A673 (cell line): ENCODE measurements around the gene ARMH3. TPM values are rescaled to one million over a fixed set of nuclear protein-coding genes. Genes with fewer than 3 reads are reported as not detected.

Source experiments
- BruUV-seq: library from RNA; stranded (reverse); fragments of 400-500 nt; replicated peaks from 2 replicates; lab custom pipeline; 2021; lab: Mats Ljungman, UMichigan
- CTCF ChIA-PET: fragments of 300-600 bp; sonication (Branson Sonifier 250); formaldehyde crosslinking; loops from one replicate; lab custom pipeline; 2022; ENCODE audit warnings: antibody characterized with exemption; lab: Charles Lee
- POLR2A ChIA-PET: fragments of 300-600 bp; sonication (Branson Sonifier 250); formaldehyde crosslinking; loops from one replicate; lab custom pipeline; 2022; ENCODE audit warnings: antibody characterized with exemption; ENCODE audit not compliant: low non-redundant PET; lab: Charles Lee
- DNase-seq: peaks from one replicate; pipeline ENCODE4 v3.0.0-alpha.2; 2015; ENCODE audit warnings: low spot score
- H3K27ac ChIP-seq: fragments of 200-600 bp; sonication (generic); 2 replicates; pipeline ENCODE4 v1.5.1; 2016; ENCODE audit warnings: mixed run types, low read depth, mild to moderate bottlenecking, mixed read lengths, antibody characterized with exemption, low read length; ENCODE audit not compliant: poor library complexity, severe bottlenecking
- H3K27me3 ChIP-seq: fragments of 200-600 bp; sonication (generic); replicated peaks from 2 replicates; pipeline ENCODE4 v1.6.1; 2017; ENCODE audit warnings: mixed run types, low read depth, mild to moderate bottlenecking, mixed read lengths, antibody characterized with exemption, low read length; ENCODE audit not compliant: insufficient read depth, poor library complexity
- H3K36me3 ChIP-seq: fragments of 200-600 bp; sonication (generic); 2 replicates; pipeline ENCODE4 v1.6.1; 2016; ENCODE audit warnings: mixed run types, mild to moderate bottlenecking, mixed read lengths, antibody characterized with exemption, low read length; ENCODE audit not compliant: insufficient read depth, poor library complexity, severe bottlenecking
- H3K4me1 ChIP-seq: fragments of 200-600 bp; sonication (generic); 2 replicates; pipeline ENCODE4 v1.6.1; 2017; ENCODE audit warnings: mixed run types, mild to moderate bottlenecking, mixed read lengths, antibody characterized with exemption, low read length; ENCODE audit not compliant: insufficient read depth, poor library complexity, severe bottlenecking
- H3K4me3 ChIP-seq: fragments of 200-600 bp; sonication (generic); 2 replicates; pipeline ENCODE4 v1.5.1; 2016; ENCODE audit warnings: low read depth, mixed run types, mild to moderate bottlenecking, mixed read lengths, low read length; ENCODE audit not compliant: poor library complexity, severe bottlenecking
- H3K9me3 ChIP-seq: fragments of 200-600 bp; sonication (generic); 2 replicates; pipeline ENCODE4 v1.6.1; 2016; ENCODE audit warnings: mixed run types, low read depth, mild to moderate bottlenecking, mixed read lengths, antibody characterized with exemption, low read length; ENCODE audit not compliant: poor library complexity, severe bottlenecking
- EZH2 ChIP-seq: fragments of 200-600 bp; sonication (generic); IDR thresholded peaks from 2 replicates; pipeline ENCODE4 v1.6.1; 2017; ENCODE audit warnings: borderline replicate concordance, low read depth, mild to moderate bottlenecking, mixed read lengths, antibody characterized with exemption, low read length; ENCODE audit not compliant: poor library complexity, severe bottlenecking
- intact Hi-C: fragments of 100-400 bp; cut with micrococcal nuclease; formaldehyde crosslinking; loops from one replicate; pipeline ENCODE4 v1.10.0; 2022; ENCODE audit not compliant: unreplicated experiment
- total RNA-seq: library from RNA; stranded (reverse); gene quantifications from 2 replicates; pipeline ENCODE4 v1.2.3, GENCODE V29; 2021
- TF ChIP-seq, protein P1 (sequence below): fragments of 300-800, 200-600 bp; sonication (generic); conservative IDR thresholded peaks from 2 replicates; pipeline ENCODE4 v1.5.1; 2017; ENCODE audit warnings: low read depth, mild to moderate bottlenecking, antibody characterized with exemption, low read length, moderate library complexity, mixed read lengths

The ARMH3 gene
- total RNA-seq, 1 experiment from 2014 or later = 17.8 TPM

DNA sequence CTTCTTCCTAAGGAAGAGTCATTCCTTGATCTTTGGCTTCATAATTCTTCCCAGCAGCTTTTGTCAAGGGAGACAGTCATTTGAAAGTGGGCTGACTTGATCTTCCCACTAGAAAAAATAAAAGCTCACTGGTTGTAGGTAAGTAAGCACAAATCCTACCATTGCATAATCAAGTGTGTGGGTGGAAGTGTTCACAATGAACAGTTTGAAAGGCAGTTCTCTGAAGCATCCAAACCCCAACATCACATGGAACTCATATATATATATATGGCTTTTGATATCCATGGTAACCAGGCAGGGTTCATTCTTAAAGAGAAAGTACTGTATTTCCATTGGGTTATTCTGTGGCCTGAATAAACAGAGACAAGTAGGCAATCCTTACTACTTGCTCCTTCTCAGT lies 51.6 kb downstream of the ARMH3 start:
- Histone ChIP-seq H3K4me3 (no peak overlapping the region), H3K27me3 (no peaks in the 10 kb centered on the region), H3K36me3 (peaks cover 2% of the 10 kb centered on the region), H3K27ac (no peak overlapping the region), H3K4me1 (peaks cover 20% of the 10 kb centered on the region), H3K9me3 (no peaks in the 10 kb centered on the region)
- intact Hi-C loops = no loop called here
- peak; percentile 42 for DNase-seq
- BruUV-seq = no TSS peak
- CTCF ChIA-PET = interaction anchor here (1.5 kb wide), 1 partner anchor 164 kb away, joined by 4 read pairs; no protein-coding TSS in a partner anchor
- TF ChIP-seq, protein P1, sequence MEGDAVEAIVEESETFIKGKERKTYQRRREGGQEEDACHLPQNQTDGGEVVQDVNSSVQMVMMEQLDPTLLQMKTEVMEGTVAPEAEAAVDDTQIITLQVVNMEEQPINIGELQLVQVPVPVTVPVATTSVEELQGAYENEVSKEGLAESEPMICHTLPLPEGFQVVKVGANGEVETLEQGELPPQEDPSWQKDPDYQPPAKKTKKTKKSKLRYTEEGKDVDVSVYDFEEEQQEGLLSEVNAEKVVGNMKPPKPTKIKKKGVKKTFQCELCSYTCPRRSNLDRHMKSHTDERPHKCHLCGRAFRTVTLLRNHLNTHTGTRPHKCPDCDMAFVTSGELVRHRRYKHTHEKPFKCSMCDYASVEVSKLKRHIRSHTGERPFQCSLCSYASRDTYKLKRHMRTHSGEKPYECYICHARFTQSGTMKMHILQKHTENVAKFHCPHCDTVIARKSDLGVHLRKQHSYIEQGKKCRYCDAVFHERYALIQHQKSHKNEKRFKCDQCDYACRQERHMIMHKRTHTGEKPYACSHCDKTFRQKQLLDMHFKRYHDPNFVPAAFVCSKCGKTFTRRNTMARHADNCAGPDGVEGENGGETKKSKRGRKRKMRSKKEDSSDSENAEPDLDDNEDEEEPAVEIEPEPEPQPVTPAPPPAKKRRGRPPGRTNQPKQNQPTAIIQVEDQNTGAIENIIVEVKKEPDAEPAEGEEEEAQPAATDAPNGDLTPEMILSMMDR = no peak
- TF ChIP-seq EZH2 = no peak
- POLR2A ChIA-PET = no interaction called here

- Histone ChIP-seq H3K36me3 (peaks cover 2% of the 10 kb centered on the region), H3K27me3 (no peaks in the 10 kb centered on the region), H3K4me1 (peaks cover 20% of the 10 kb centered on the region), H3K27ac (no peak overlapping the region), H3K4me3 (no peak overlapping the region), H3K9me3 (no peaks in the 10 kb centered on the region)
- TF ChIP-seq, protein P1 = no peak
- TF ChIP-seq EZH2 = no peak
- CTCF ChIA-PET = interaction anchor here (1.5 kb wide), 1 partner anchor 163 kb away, joined by 4 read pairs; no protein-coding TSS in a partner anchor
- POLR2A ChIA-PET = no interaction called here
- DNase-seq = no peak
- BruUV-seq = no TSS peak
- intact Hi-C loops = no loop called here
These were observed 52.4 kb downstream of the ARMH3 start for GRCh38 chr10:102003541-102003940.

DNA sequence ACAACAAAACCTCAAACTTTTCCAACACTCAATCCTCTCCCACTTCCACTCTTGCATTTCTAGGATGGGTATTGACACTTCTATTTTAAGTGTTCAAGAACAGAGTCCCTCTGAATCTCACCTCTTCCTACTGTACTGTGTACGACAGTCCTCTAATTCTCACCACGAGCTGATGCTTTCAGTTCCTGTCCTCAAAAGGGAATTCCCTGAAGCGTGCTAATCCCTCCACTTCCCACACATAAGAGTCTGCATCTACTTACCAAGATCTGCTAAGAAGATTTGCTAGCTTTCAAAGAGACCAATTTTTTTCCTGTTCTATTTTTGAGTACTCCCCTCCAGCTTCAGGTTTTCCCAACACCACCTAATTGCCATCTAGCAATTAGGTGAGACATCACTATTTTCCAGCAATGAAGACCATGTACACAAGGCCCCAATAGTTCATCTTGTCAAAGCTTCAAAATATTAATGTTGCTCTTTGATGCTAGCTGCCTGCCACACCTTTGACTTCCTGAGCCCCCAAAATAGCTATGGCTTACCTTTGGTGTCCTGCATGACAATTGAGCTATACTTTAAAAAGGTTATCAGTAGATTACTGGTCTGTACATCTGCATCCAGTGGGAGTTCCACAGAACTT lies 54.4 kb downstream of the ARMH3 start:
- ChIA-PET CTCF (interaction anchor here (0.5 to 1.2 kb wide), 2 partner anchors 161 to 952 kb away, joined by 4 to 5 read pairs; no protein-coding TSS in a partner anchor), POLR2A (no interaction called here)
- H3K27me3 ChIP-seq = no peaks in the 10 kb centered on the region
- no TSS peak for BruUV-seq
- intact Hi-C loops = no loop called here
- no peaks in the 10 kb centered on the region for H3K9me3 ChIP-seq
- peaks cover 2% of the 10 kb centered on the region for H3K36me3 ChIP-seq
- no peak overlapping the region for H3K4me3 ChIP-seq
- TF ChIP-seq EZH2 = no peak
- TF ChIP-seq, protein P1 = no peak
- no peak overlapping the region for H3K27ac ChIP-seq
- H3K4me1 ChIP-seq = peaks cover 20% of the 10 kb centered on the region
- DNase-seq = peak; percentile 56
